Tibial nerve (tissue), 3 donors: ENCODE measurements around the gene COX4I1.

Experiments used
- CTCF ChIP-seq, 5 experiments: fragments of 200-600 bp in 3 of 5; fragments of 450-650 bp in 2 of 5; sonication (generic) in 3 of 5; IDR thresholded peaks; one replicate each; pipeline ENCODE4 v1.5.1; 2016 to 2019; ENCODE audit warnings: antibody characterized with exemption in 5 of 5, mild to moderate bottlenecking in 3 of 5, moderate library complexity in 2 of 5
- POLR2A ChIP-seq, 2 donors: fragments of 450-650 bp; IDR thresholded peaks; one replicate each; pipeline ENCODE4 v1.6.1; 2017; ENCODE audit warnings: antibody characterized with exemption in 2 of 2, mild to moderate bottlenecking in 2 of 2, moderate library complexity in 2 of 2

- TF ChIP-seq POLR2A (IDR thresholded peaks at IDR 0.05), result no peak
- TF ChIP-seq CTCF (IDR thresholded peaks at IDR 0.05), result no peak
Observed at GRCh38 chr16:85778873-85779272, 20.6 kb upstream of the COX4I1 start.
